ENCODE results near the gene BLM.

- no peak for TF ChIP-seq POLR2A (IDR thresholded peaks at IDR 0.05; ENCODE audit: low read depth, low read length)
- TF ChIP-seq POLR2AphosphoS5 (IDR thresholded peaks at IDR 0.05; ENCODE audit: low read depth, low read length): no peak
Measured at GRCh38 chr15:90690585-90690984, 26.6 kb upstream of the BLM start.

All from GM12892 (cell line).